GM19452 (cell line): ENCODE results near the gene ASPSCR1.

ENCODE experiments used
- ATAC-seq: cut with Tn5 transposase; IDR thresholded peaks from one replicate; pipeline ENCODE4 v1.9.1; 2021; ENCODE audit not compliant: unreplicated experiment

The ASPSCR1 gene

GRCh38 chr17:82053130-82053529, 75.7 kb downstream of the ASPSCR1 start:
- ATAC-seq: no peak

GRCh38 chr17:82053556-82054263, 76.3 kb downstream of the ASPSCR1 start:
- no peak for ATAC-seq

- ATAC-seq: no peak
Measured at GRCh38 chr17:82054351-82055022, 77.1 kb downstream of the ASPSCR1 start.

- ATAC-seq: no peak
Measured at GRCh38 chr17:82055023-82055964, 77.9 kb downstream of the ASPSCR1 start.

- ATAC-seq: no peak
Measured at GRCh38 chr17:82055965-82056728, 78.7 kb downstream of the ASPSCR1 start.

GRCh38 chr17:82056729-82057621, 79.5 kb downstream of the ASPSCR1 start:
- no peak for ATAC-seq

GRCh38 chr17:82058230-82058854, 80.9 kb downstream of the ASPSCR1 start:
- no peak for ATAC-seq

- no peak for ATAC-seq
Measured at GRCh38 chr17:82058855-82059249, 81.4 kb downstream of the ASPSCR1 start.

GRCh38 chr17:82059272-82060000, 82.0 kb downstream of the ASPSCR1 start:
- no peak for ATAC-seq

GRCh38 chr17:82060001-82060380, 82.6 kb downstream of the ASPSCR1 start:
- ATAC-seq: no peak

GRCh38 chr17:82060614-82061013, 83.2 kb downstream of the ASPSCR1 start:
- ATAC-seq: no peak

- ATAC-seq: no peak
Measured at GRCh38 chr17:82061047-82061925, 83.9 kb downstream of the ASPSCR1 start.

GRCh38 chr17:82062076-82062983, 84.9 kb downstream of the ASPSCR1 start:
- ATAC-seq: no peak

- ATAC-seq: no peak
Measured at GRCh38 chr17:82062984-82063368, 85.5 kb downstream of the ASPSCR1 start.

- ATAC-seq: no peak
Measured at GRCh38 chr17:82063424-82064415, 86.3 kb downstream of the ASPSCR1 start.
